Hepatocyte (in vitro differentiated cells): Measurements from ENCODE around the gene RANBP10. TPM values are rescaled to one million over a fixed set of nuclear protein-coding genes. Genes with fewer than 3 reads are reported as not detected.

Source experiments
- DNase-seq: peaks from one replicate; pipeline ENCODE4 v3.0.0-alpha.2; 2016; ENCODE audit warnings: low spot score
- H2AFZ ChIP-seq: fragments of 200-600 bp; sonication (generic); 2 replicates; pipeline ENCODE4 v1.6.0; 2016; ENCODE audit warnings: antibody characterized with exemption, mild to moderate bottlenecking
- H3K27ac ChIP-seq: fragments of 200-600 bp; sonication (generic); 2 replicates; pipeline ENCODE4 v1.5.1; 2016; ENCODE audit warnings: mild to moderate bottlenecking
- H3K27me3 ChIP-seq: fragments of 200-600 bp; sonication (generic); 2 replicates; pipeline ENCODE4 v1.6.1; 2016
- H3K36me3 ChIP-seq: fragments of 200-600 bp; sonication (generic); replicated peaks from 2 replicates; pipeline ENCODE4 v1.5.1; 2016; ENCODE audit warnings: low read depth; ENCODE audit not compliant: insufficient read depth
- H3K4me1 ChIP-seq: fragments of 200-600 bp; sonication (generic); 2 replicates; pipeline ENCODE4 v1.5.1; 2016; ENCODE audit warnings: mild to moderate bottlenecking, moderate library complexity; ENCODE audit not compliant: insufficient read depth
- H3K4me2 ChIP-seq: fragments of 200-600 bp; sonication (generic); 2 replicates; pipeline ENCODE4 v1.6.0; 2016
- H3K4me3 ChIP-seq: fragments of 200-600 bp; sonication (generic); 2 replicates; pipeline ENCODE4 v1.5.1; 2016; ENCODE audit warnings: mild to moderate bottlenecking
- H3K79me2 ChIP-seq: fragments of 200-600 bp; sonication (generic); 2 replicates; pipeline ENCODE4 v1.6.0; 2017; ENCODE audit warnings: mild to moderate bottlenecking
- H3K9me2 ChIP-seq: fragments of 200-600 bp; sonication (generic); replicated peaks from 2 replicates; pipeline ENCODE4 v1.6.0; 2017; ENCODE audit warnings: mild to moderate bottlenecking; ENCODE audit not compliant: insufficient read depth
- H3K9me3 ChIP-seq: fragments of 200-600 bp; sonication (generic); 2 replicates; pipeline ENCODE4 v1.5.1; 2016; ENCODE audit warnings: low read depth, mild to moderate bottlenecking
- H4K20me1 ChIP-seq: fragments of 200-600 bp; sonication (generic); 2 replicates; pipeline ENCODE4 v1.6.0; 2016; ENCODE audit warnings: mild to moderate bottlenecking; ENCODE audit not compliant: insufficient read depth, poor library complexity, severe bottlenecking
- CTCF ChIP-seq: fragments of 200-600 bp; sonication (generic); IDR thresholded peaks from 2 replicates; pipeline ENCODE4 v1.5.1; 2016; ENCODE audit warnings: antibody characterized with exemption, mild to moderate bottlenecking; ENCODE audit not compliant: poor library complexity
- EZH2 ChIP-seq: fragments of 200-600 bp; sonication (generic); IDR thresholded peaks from 2 replicates; pipeline ENCODE4 v1.6.1; 2016; ENCODE audit warnings: antibody characterized with exemption, mild to moderate bottlenecking, borderline replicate concordance
- EZH2phosphoT487 ChIP-seq: fragments of 200-600 bp; sonication (generic); IDR thresholded peaks from one replicate; pipeline ENCODE4 v1.6.1; 2018; ENCODE audit warnings: antibody characterized with exemption, mild to moderate bottlenecking, low read depth, moderate library complexity; ENCODE audit not compliant: unreplicated experiment, severe bottlenecking
- WGBS: methylation state at CpG from one replicate; pipeline ENCODE4 v1.1.6; 2016; ENCODE audit warnings: low lambda C conversion rate; ENCODE audit errors: missing lambda C conversion rate; 5-methylcytosine and 5-hydroxymethylcytosine counted together
- polyA plus RNA-seq: library from polyadenylated mRNA; unstranded; fragments of >200 nt; fragmentation: Nextera tagmentation; extraction: Ambion mirVana; gene quantifications from 2 replicates; pipeline ENCODE4 v1.2.1, GENCODE V29; 2016
- total RNA-seq: library from RNA; depleted of rRNA; stranded (reverse); fragments of >200 nt; gene quantifications from 2 replicates; pipeline ENCODE4 v1.2.3, GENCODE V29; 2014

The RANBP10 gene
- total and polyA plus RNA-seq, 2 experiments from 2014 or later, result 8.6 to 12.6 TPM

GRCh38 chr16:67723911-67724305 lies 82.5 kb downstream of the RANBP10 start:
- TF ChIP-seq EZH2phosphoT487, result no peak
- TF ChIP-seq EZH2, result no peak
- no peak for TF ChIP-seq CTCF
- Histone ChIP-seq H3K9me2 (no peaks in the 10 kb centered on the region), H3K27me3 (no peaks in the 10 kb centered on the region), H3K27ac (no peak overlapping the region), H2AFZ (no peak overlapping the region), H3K79me2 (peaks cover under 1% of the 10 kb centered on the region), H3K4me2 (no peak overlapping the region), H3K4me3 (no peak overlapping the region), H4K20me1 (no peaks in the 10 kb centered on the region), H3K36me3 (no peaks in the 10 kb centered on the region), H3K9me3 (no peaks in the 10 kb centered on the region), H3K4me1 (no peaks in the 10 kb centered on the region)
- WGBS, result 98% methylated on average over 5 of the region's 5 CpGs
- DNase-seq, result no peak

- H3K4me3 ChIP-seq, result no peak overlapping the region
- TF ChIP-seq EZH2phosphoT487 (no peak), EZH2 (no peak), CTCF (no peak)
- H3K9me2 ChIP-seq, result no peaks in the 10 kb centered on the region
- no peaks in the 10 kb centered on the region for H3K36me3 ChIP-seq
- peaks cover 1% of the 10 kb centered on the region for H3K4me1 ChIP-seq
- peaks cover 3% of the 10 kb centered on the region for H3K27me3 ChIP-seq
- DNase-seq, result no peak
- no peak overlapping the region for H3K27ac ChIP-seq
- H3K4me2 ChIP-seq, result no peak overlapping the region
- H3K9me3 ChIP-seq, result no peaks in the 10 kb centered on the region
- no peaks in the 10 kb centered on the region for H4K20me1 ChIP-seq
- 96% methylated on average over 5 of the region's 5 CpGs for WGBS
- peaks cover 7% of the 10 kb centered on the region for H3K79me2 ChIP-seq
- no peak overlapping the region for H2AFZ ChIP-seq
Observed at GRCh38 chr16:67723151-67723910, 83.0 kb downstream of the RANBP10 start.

- Histone ChIP-seq H2AFZ (no peak overlapping the region), H3K4me3 (peak overlapping the region; percentile 48), H3K27ac (peak overlapping the region; percentile 81), H3K79me2 (peaks cover 34% of the 10 kb centered on the region), H3K4me1 (peaks cover 9% of the 10 kb centered on the region), H3K4me2 (peak overlapping the region; percentile 88), H3K9me3 (no peaks in the 10 kb centered on the region), H3K9me2 (no peaks in the 10 kb centered on the region), H3K36me3 (no peaks in the 10 kb centered on the region), H3K27me3 (peaks cover 10% of the 10 kb centered on the region), H4K20me1 (peaks cover under 1% of the 10 kb centered on the region)
- WGBS, result 35% methylated on average over 1 of the region's 1 CpG
- DNase-seq, result no peak
- TF ChIP-seq CTCF, result no peak
- TF ChIP-seq EZH2phosphoT487, result no peak
- TF ChIP-seq EZH2, result no peak
Observed at GRCh38 chr16:67720236-67720635, 86.1 kb downstream of the RANBP10 start.
